Thyroid gland (tissue), 4 donors: Measurements from ENCODE around the gene IL21R. TPM values are rescaled to one million over a fixed set of nuclear protein-coding genes. Genes with fewer than 3 reads are reported as not detected.

Source experiments
- DNase-seq, 2 donors: peaks; one replicate each; pipeline ENCODE4 v3.0.0-alpha.2; 2019
- H3K27ac ChIP-seq, 3 donors: fragments of 200-600 bp; sonication (generic); 1 replicate in 2 of 3; 2 replicates in 1 of 3; pipeline ENCODE4 v1.5.1; 2016 to 2019; ENCODE audit warnings: mild to moderate bottlenecking in 1 of 3, moderate library complexity in 1 of 3
- H3K27me3 ChIP-seq: fragments of 200-600 bp; sonication (generic); one replicate; pipeline ENCODE4 v1.5.1; 2019
- H3K36me3 ChIP-seq, 2 donors: fragments of 200-600 bp; sonication (generic); one replicate each; pipeline ENCODE4 v1.5.1; 2016 to 2019
- H3K4me1 ChIP-seq, 2 donors: fragments of 200-600 bp; sonication (generic); one replicate each; pipeline ENCODE4 v1.5.1; 2017 to 2019
- H3K4me3 ChIP-seq, 3 donors: fragments of 200-600 bp; sonication (generic); replicated peaks in 1 of 3; 1 replicate in 2 of 3; 2 replicates in 1 of 3; pipeline ENCODE4 v1.5.1; 2016; ENCODE audit warnings: mild to moderate bottlenecking in 1 of 3
- H3K9me3 ChIP-seq: fragments of 200-600 bp; sonication (generic); one replicate; pipeline ENCODE4 v1.5.1; 2017
- CTCF ChIP-seq, 6 experiments: fragments of 200-600 bp in 3 of 6; fragments of 450-650 bp in 3 of 6; sonication (generic) in 3 of 6; IDR thresholded peaks; one replicate each; pipeline ENCODE4 v1.5.1; 2016 to 2019; ENCODE audit warnings: antibody characterized with exemption in 6 of 6, mild to moderate bottlenecking in 2 of 6, inconsistent platforms in 1 of 6, moderate library complexity in 1 of 6
- POLR2A ChIP-seq, 2 donors: fragments of 450-650 bp; IDR thresholded peaks; one replicate each; pipeline ENCODE4 v1.6.1; 2017; ENCODE audit warnings: antibody characterized with exemption in 2 of 2, mild to moderate bottlenecking in 2 of 2, moderate library complexity in 1 of 2
- WGBS, 2 donors: methylation state at CpG; one replicate each; pipeline ENCODE4 v1.1.5; 2017; 5-methylcytosine and 5-hydroxymethylcytosine counted together
- intact Hi-C: fragments of 100-400 bp; cut with DNase I; formaldehyde crosslinking; loops from one replicate; pipeline ENCODE4 v1.15.1; 2023
- total RNA-seq, 4 donors: library from RNA; depleted of rRNA; stranded (reverse); fragments of >200 nt; gene quantifications; one replicate each; pipeline ENCODE4 v1.2.3, GENCODE V29; 2016

IL21R gene
- total RNA-seq, 4 donors from 2014 or later = 0.11 to 0.88 (median 0.32) TPM

GRCh38 chr16:27364493-27365141 is 37.4 kb upstream of the IL21R start:
- TF ChIP-seq POLR2A (IDR thresholded peaks at IDR 0.05) (no peak), CTCF (IDR thresholded peaks at IDR 0.05) (no peak)
- WGBS, 2 donors = 80 to 84% methylated on average over 6 of the region's 6 CpGs
- Histone ChIP-seq H3K36me3 (peaks cover 1 to 24% of the 10 kb centered on the region in 2 donors), H3K9me3 (no peaks in the 10 kb centered on the region), H3K4me3 (no peak overlapping the region), H3K27me3 (no peaks in the 10 kb centered on the region), H3K4me1 (peaks cover 3 to 7% of the 10 kb centered on the region in 2 donors), H3K27ac (no peak overlapping the region)
- intact Hi-C loops = loop anchor here (5.0 kb wide), 1 partner anchor 132 kb away; no protein-coding TSS in a partner anchor
- no peak for DNase-seq

- Histone ChIP-seq H3K36me3 (peaks cover 0 to 17% of the 10 kb centered on the region in 2 donors), H3K9me3 (no peaks in the 10 kb centered on the region), H3K27me3 (no peaks in the 10 kb centered on the region), H3K4me1 (peaks cover 3 to 7% of the 10 kb centered on the region in 2 donors), H3K4me3 (no peak overlapping the region), H3K27ac (no peak overlapping the region)
- TF ChIP-seq POLR2A (IDR thresholded peaks at IDR 0.05) (no peak), CTCF (IDR thresholded peaks at IDR 0.05) (no peak)
- no peak for DNase-seq
- WGBS, 2 donors = 83 to 89% methylated on average over 7 of the region's 7 CpGs
- intact Hi-C loops = no loop called here
Observed at GRCh38 chr16:27365142-27366089, 36.6 kb upstream of the IL21R start.

GRCh38 chr16:27366687-27367460 is 35.1 kb upstream of the IL21R start:
- Histone ChIP-seq H3K27me3 (no peaks in the 10 kb centered on the region), H3K9me3 (no peaks in the 10 kb centered on the region), H3K36me3 (peaks cover 0 to 10% of the 10 kb centered on the region in 2 donors), H3K4me1 (peaks cover 3 to 7% of the 10 kb centered on the region in 2 donors), H3K4me3 (no peak overlapping the region), H3K27ac (peak overlapping the region in 1 of 3 donors; percentile 52)
- TF ChIP-seq POLR2A (IDR thresholded peaks at IDR 0.05) (no peak), CTCF (IDR thresholded peaks at IDR 0.05) (no peak)
- intact Hi-C loops = no loop called here
- DNase-seq = no peak
- 75 to 84% methylated on average over 14 of the region's 14 CpGs for WGBS, 2 donors

GRCh38 chr16:27367461-27368357 is 34.3 kb upstream of the IL21R start:
- peaks cover 3 to 7% of the 10 kb centered on the region in 2 donors for H3K4me1 ChIP-seq
- DNase-seq = peak; percentile 69 to 71

More at GRCh38 chr16:27367461-27368357, 34.3 kb upstream of the IL21R start:
- intact Hi-C loops = loop anchor here (2.0 kb wide), 1 partner anchor 189 kb away; no protein-coding TSS in a partner anchor
- H3K27ac ChIP-seq = peak overlapping the region in 1 of 3 donors; percentile 52
- H3K9me3 ChIP-seq = no peaks in the 10 kb centered on the region
- no peaks in the 10 kb centered on the region for H3K27me3 ChIP-seq
- 34 to 48% methylated on average over 26 to 27 of the region's 27 CpGs for WGBS, 2 donors
- TF ChIP-seq CTCF (IDR thresholded peaks at IDR 0.05) = peak in 5 of 6 experiments; percentile 50 to 85 (median 71)
- TF ChIP-seq POLR2A (IDR thresholded peaks at IDR 0.05) = no peak
- H3K4me3 ChIP-seq = no peak overlapping the region
- peaks cover 0 to 4% of the 10 kb centered on the region in 2 donors for H3K36me3 ChIP-seq
